Astrocyte of the cerebellum (primary cell): ENCODE results near the gene TMEM200B.
A peak's percentile ranks its signal among the peaks of the same experiment; 100 is the strongest.
"Not testable (repeated sequence)": the region's sequence is repeated elsewhere in the genome, so short reads cannot be mapped to it uniquely, and the experiment has no call there.

ENCODE experiments used
- DNase-seq: peaks from one replicate; pipeline ENCODE4 v3.0.0-alpha.2; 2011; ENCODE audit warnings: low read depth
- H3K4me3 ChIP-seq: 2 replicates; pipeline ENCODE4 v1.5.1; 2011; ENCODE audit warnings: mild to moderate bottlenecking, low read depth, low read length, moderate library complexity
- CTCF ChIP-seq: IDR thresholded peaks from 2 replicates; pipeline ENCODE4 v1.5.1; 2012; ENCODE audit warnings: low read length, low read depth, moderate library complexity, mild to moderate bottlenecking; ENCODE audit errors: missing control alignments
- in situ Hi-C: cut with HindIII; loops from 2 replicates; pipeline ENCODE4 v1.10.0; 2017; ENCODE audit warnings: low sequenced_read_pairs

The TMEM200B gene

GRCh38 chr1:29156543-29157268, 33.0 kb upstream of the TMEM200B start:
- in situ Hi-C loops, result no loop called here
- no peak overlapping the region for H3K4me3 ChIP-seq
- no peak for TF ChIP-seq CTCF
- DNase-seq, result no peak

- in situ Hi-C loops, result no loop called here
- H3K4me3 ChIP-seq, result no peak overlapping the region
- no peak for TF ChIP-seq CTCF
- no peak for DNase-seq
These were observed 28.5 kb upstream of the TMEM200B start for GRCh38 chr1:29152046-29152805.

GRCh38 chr1:29150346-29150745, 26.6 kb upstream of the TMEM200B start:
- DNase-seq, in situ Hi-C loops, H3K4me3 ChIP-seq: not testable (repeated sequence)

GRCh38 chr1:29148656-29149491, 25.2 kb upstream of the TMEM200B start:
- DNase-seq, result no peak
- no peak overlapping the region for H3K4me3 ChIP-seq
- no peak for TF ChIP-seq CTCF
- in situ Hi-C loops, result no loop called here

- DNase-seq, result peak; percentile 83
- no peak for TF ChIP-seq CTCF
- in situ Hi-C loops, result no loop called here
- H3K4me3 ChIP-seq, result no peak overlapping the region
These were observed 22.2 kb upstream of the TMEM200B start for GRCh38 chr1:29145739-29146437.

- no peak overlapping the region for H3K4me3 ChIP-seq
- in situ Hi-C loops, result no loop called here
- DNase-seq, result no peak
- no peak for TF ChIP-seq CTCF
These were observed 20.5 kb upstream of the TMEM200B start for GRCh38 chr1:29144178-29144577.
